COLO668 (cell line): Measurements from ENCODE around the gene RHEB.
A peak's percentile ranks its signal among the peaks of the same experiment; 100 is the strongest.

Experiments
- DNase-seq: peaks from one replicate; lab custom pipeline; 2025; ENCODE audit not compliant: unreplicated experiment; lab: John Stamatoyannopoulos, UW

Gene RHEB

GRCh38 chr7:151529842-151530241 is 10.1 kb upstream of the RHEB start:
- no peak for DNase-seq

GRCh38 chr7:151524845-151525244 is 5.2 kb upstream of the RHEB start:
- no peak for DNase-seq

GRCh38 chr7:151524331-151524730 is 4.6 kb upstream of the RHEB start:
- no peak for DNase-seq

GRCh38 chr7:151520419-151521261 is 945 bp upstream of the RHEB start:
- peak; percentile 70 for DNase-seq

GRCh38 chr7:151518947-151519764 is 539 bp downstream of the RHEB start:
- peak; percentile 61 for DNase-seq

- DNase-seq, result peak; percentile 52
Measured at GRCh38 chr7:151518105-151518946, 1.4 kb downstream of the RHEB start.

- no peak for DNase-seq
Measured at GRCh38 chr7:151517601-151518104, 2.0 kb downstream of the RHEB start.

GRCh38 chr7:151515276-151515565 is 4.5 kb downstream of the RHEB start:
- DNase-seq, result no peak

- no peak for DNase-seq
Measured at GRCh38 chr7:151514461-151515275, 5.0 kb downstream of the RHEB start.

GRCh38 chr7:151513133-151513532 is 6.6 kb downstream of the RHEB start:
- DNase-seq, result no peak

- no peak for DNase-seq
Measured at GRCh38 chr7:151512353-151512752, 7.3 kb downstream of the RHEB start.

GRCh38 chr7:151511946-151512345 is 7.7 kb downstream of the RHEB start:
- DNase-seq, result no peak

GRCh38 chr7:151511270-151511669 is 8.4 kb downstream of the RHEB start:
- no peak for DNase-seq

GRCh38 chr7:151509670-151510333 is 9.9 kb downstream of the RHEB start:
- DNase-seq, result no peak

- DNase-seq, result no peak
Measured at GRCh38 chr7:151508991-151509390, 10.7 kb downstream of the RHEB start.

- no peak for DNase-seq
Measured at GRCh38 chr7:151507806-151508205, 11.9 kb downstream of the RHEB start.

GRCh38 chr7:151506901-151507382 is 12.8 kb downstream of the RHEB start:
- DNase-seq, result no peak

GRCh38 chr7:151505836-151506468 is 13.7 kb downstream of the RHEB start:
- no peak for DNase-seq

- no peak for DNase-seq
Measured at GRCh38 chr7:151505433-151505832, 14.3 kb downstream of the RHEB start.
